GM12892 (cell line): ENCODE measurements around the gene KRT32. TPM values are rescaled to one million over a fixed set of nuclear protein-coding genes. Genes with fewer than 3 reads are reported as not detected.

Experiments used
- DNase-seq: peaks from one replicate; pipeline ENCODE4 v3.0.0; 2011; ENCODE audit not compliant: insufficient read length
- FAIRE-seq: peaks from 2 replicates; lab custom pipeline; 2011; peaks lifted over from hg19 to GRCh38; lab: Jason Lieb, UNC
- POLR2A ChIP-seq: IDR thresholded peaks from 2 replicates; pipeline ENCODE4 v1.6.1; 2011; ENCODE audit warnings: low read depth, low read length, control low read depth
- POLR2AphosphoS5 ChIP-seq: IDR thresholded peaks from 2 replicates; pipeline ENCODE4 v1.6.1; 2011; ENCODE audit warnings: low read depth, low read length, control low read depth
- TAF1 ChIP-seq: IDR thresholded peaks from 2 replicates; pipeline ENCODE4 v1.6.1; 2011; ENCODE audit warnings: low read depth, mild to moderate bottlenecking, control low read depth, low read length, borderline replicate concordance
- polyA plus RNA-seq: library from polyadenylated mRNA; unstranded; fragments of >200 nt; gene quantifications from one replicate; pipeline ENCODE4 v1.2.1, GENCODE V29; 2012; ENCODE audit warnings: missing spikeins, inconsistent platforms; ENCODE audit not compliant: missing spikeins

KRT32 gene
- polyA plus RNA-seq, result not detected

DNA sequence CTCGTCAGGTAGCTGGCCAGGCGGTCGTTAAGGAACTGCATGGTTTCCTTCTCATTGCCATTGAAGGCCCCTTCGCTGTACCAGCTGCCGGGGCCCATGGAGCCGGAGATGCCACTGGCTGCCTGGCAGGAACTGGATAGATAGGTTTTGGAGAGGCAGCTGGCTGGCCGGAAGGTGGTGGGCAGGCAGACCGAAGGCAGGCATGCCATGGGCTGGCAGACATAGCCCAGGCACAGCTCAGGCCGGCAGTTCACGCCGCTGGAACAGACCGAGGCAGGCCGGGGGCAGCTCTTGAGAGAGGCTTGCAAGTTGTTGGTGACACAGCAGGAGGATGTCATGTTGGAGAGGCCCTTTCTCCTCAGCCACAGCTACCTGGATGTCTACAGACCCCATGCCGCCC lies at the start of gene KRT32:
Gene KRT32, minus strand, starts transcription at position 399 of the 400 bp plus-strand sequence. Its CDS starts 61 bp downstream, at position 338.
- FAIRE-seq (no peak), DNase-seq (no peak)
- TF ChIP-seq TAF1, result no peak
- no peak for TF ChIP-seq POLR2A
- no peak for TF ChIP-seq POLR2AphosphoS5

DNA sequence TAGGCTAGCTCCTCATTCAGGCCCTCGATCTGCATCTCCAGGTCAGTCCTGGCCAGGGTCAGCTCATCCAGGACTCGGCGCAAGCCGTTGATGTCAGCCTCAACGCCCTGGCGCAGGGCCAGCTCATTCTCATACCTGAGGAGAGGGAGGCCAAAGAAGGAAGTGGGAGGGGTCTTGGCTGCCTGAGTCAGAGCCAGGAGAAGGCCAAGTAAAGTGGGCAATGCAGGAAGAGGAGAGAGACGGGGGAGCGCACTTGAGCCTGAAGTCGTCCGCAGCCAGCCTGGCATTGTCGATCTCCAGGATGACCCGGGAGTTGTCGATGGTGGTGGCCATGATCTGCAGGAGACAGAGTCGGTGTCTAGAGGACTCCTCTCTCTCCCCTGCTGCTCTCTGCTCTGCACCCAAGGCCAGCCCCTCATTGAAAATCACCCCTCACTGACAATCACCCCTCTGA lies 49.7 kb upstream of the KRT32 start:
- no peak for TF ChIP-seq TAF1
- no peak for TF ChIP-seq POLR2AphosphoS5
- no peak for TF ChIP-seq POLR2A
- FAIRE-seq (no peak), DNase-seq (no peak)

- FAIRE-seq (no peak), DNase-seq (no peak)
- TF ChIP-seq POLR2AphosphoS5, result no peak
- TF ChIP-seq TAF1, result no peak
- TF ChIP-seq POLR2A, result no peak
Measured at GRCh38 chr17:41516147-41516829, 49.1 kb upstream of the KRT32 start.

GRCh38 chr17:41513168-41513547 lies 46.0 kb upstream of the KRT32 start:
- DNase-seq (no peak), FAIRE-seq (no peak)
- TF ChIP-seq POLR2A (no peak), POLR2AphosphoS5 (no peak), TAF1 (no peak)

- TF ChIP-seq TAF1 (no peak), POLR2AphosphoS5 (no peak), POLR2A (no peak)
- DNase-seq, result no peak
- no peak for FAIRE-seq
Measured at GRCh38 chr17:41512546-41513167, 45.5 kb upstream of the KRT32 start.

GRCh38 chr17:41511716-41512115 lies 44.5 kb upstream of the KRT32 start:
- no peak for TF ChIP-seq TAF1
- TF ChIP-seq POLR2AphosphoS5, result no peak
- TF ChIP-seq POLR2A, result no peak
- DNase-seq (no peak), FAIRE-seq (no peak)

- TF ChIP-seq POLR2A (no peak), POLR2AphosphoS5 (no peak), TAF1 (no peak)
- no peak for FAIRE-seq
- DNase-seq, result no peak
Measured at GRCh38 chr17:41511116-41511515, 43.9 kb upstream of the KRT32 start.

DNA sequence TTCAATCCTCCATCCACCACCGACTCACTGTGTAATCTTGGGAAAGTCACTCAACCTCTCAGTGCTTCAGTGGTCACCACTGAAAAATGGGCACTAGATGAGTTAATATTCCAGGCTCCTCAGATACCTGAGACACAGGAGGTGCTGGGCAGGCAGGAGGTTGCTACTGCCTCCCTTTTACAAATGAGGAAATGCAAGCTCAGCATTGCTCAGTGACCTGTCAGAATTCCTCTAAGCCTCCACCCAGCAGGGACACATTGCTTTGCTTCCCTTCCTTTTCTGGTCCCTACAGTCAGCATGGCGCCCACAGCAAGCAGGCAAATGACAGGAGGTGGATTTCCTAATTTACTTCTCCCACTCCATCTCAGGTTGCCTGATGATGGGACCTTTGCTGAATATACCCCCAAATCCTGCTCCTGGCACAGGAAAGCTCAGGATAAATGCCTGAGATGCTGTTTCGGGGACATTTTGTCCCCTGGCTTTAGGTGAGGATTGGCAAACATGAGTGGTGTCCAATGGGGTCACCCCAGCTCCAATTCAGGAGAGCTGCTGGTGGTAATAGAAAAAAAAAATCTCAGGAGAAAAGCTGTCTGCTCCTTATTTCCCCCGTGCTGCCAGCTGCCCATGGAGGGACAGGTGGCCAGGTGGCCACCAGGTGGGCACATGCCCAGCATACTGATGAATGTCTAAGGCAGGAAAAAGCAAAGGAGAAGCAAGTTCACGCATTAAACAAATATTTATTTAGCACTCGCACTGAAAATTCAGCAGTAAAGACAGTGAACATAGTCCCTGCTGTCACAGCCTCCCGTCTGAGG lies 43.3 kb upstream of the KRT32 start:
- FAIRE-seq (no peak), DNase-seq (no peak)
- no peak for TF ChIP-seq POLR2AphosphoS5
- no peak for TF ChIP-seq TAF1
- TF ChIP-seq POLR2A, result no peak

GRCh38 chr17:41507315-41507880 lies 40.2 kb upstream of the KRT32 start:
- TF ChIP-seq TAF1, result no peak
- no peak for TF ChIP-seq POLR2AphosphoS5
- TF ChIP-seq POLR2A, result no peak
- FAIRE-seq, result no peak
- DNase-seq, result no peak

- no peak for FAIRE-seq
- DNase-seq, result no peak
- TF ChIP-seq POLR2A, result no peak
- no peak for TF ChIP-seq TAF1
- no peak for TF ChIP-seq POLR2AphosphoS5
Measured at GRCh38 chr17:41505809-41506767, 38.9 kb upstream of the KRT32 start.
